ENCODE data around the gene WTIP. TPM values are rescaled to one million over a fixed set of nuclear protein-coding genes. Genes with fewer than 3 reads are reported as not detected.

WTIP gene
- total RNA-seq (10 to 100 TPM in 1 of 4 donors, 1 to 10 TPM in 3; 2.9 to 21.4 (median 5.6) TPM), polyA plus RNA-seq (1 to 10 TPM; 2.6 to 2.9 (median 2.7) TPM)
- long read RNA-seq, donor 1, full-length matches to known transcripts: 13 of 14 reads
- long read RNA-seq, donor 1, partial matches to known transcripts: 0 of 14 reads
- long read RNA-seq, donor 1, other reads (novel, unspliced or antisense): 1 of 14 reads
- long read RNA-seq, donor 2, full-length matches to known transcripts: 12 of 15 reads
- long read RNA-seq, donor 2, partial matches to known transcripts: 0 of 15 reads
- long read RNA-seq, donor 2, other reads (novel, unspliced or antisense): 3 of 15 reads

GRCh38 chr19:34480971-34481841 is at the start of gene WTIP:
WTIP (plus strand) TSS chr19:34481758; CDS start chr19:34481975, 217 bp downstream.
- TF ChIP-seq CTCF (IDR thresholded peaks at IDR 0.05): no peak
- no peaks in the 10 kb centered on the region for H3K36me3 ChIP-seq (ENCODE audit: insufficient read depth in 1 of 2, low read depth in 1 of 2)
- H3K9me3 ChIP-seq: no peaks in the 10 kb centered on the region
- peaks cover 7% of the 10 kb centered on the region for H3K4me1 ChIP-seq
- peak; percentile 80 to 81 for DNase-seq
- peak within 1 kb of the TSS; percentile 73 for H3K4me3 ChIP-seq
- peak within 1 kb of the TSS; percentile 68 for H3K27ac ChIP-seq
- 5 to 11% (median 10%) methylated on average over 58 to 95 of the region's 95 CpGs for WGBS, 3 donors
- ATAC-seq: peak; percentile 57 to 66 (median 62)
- peaks cover 0 to 2% (median 0%) of the 10 kb centered on the region in 3 donors for H3K27me3 ChIP-seq (ENCODE audit: insufficient read depth in 3 of 3, low read length in 2 of 3)
- intact Hi-C loops (cut with DNase I): no loop called here

GRCh38 chr19:34432797-34433196 is 48.8 kb upstream of the WTIP start:
- Histone ChIP-seq H3K27ac (peak overlapping the region; percentile 53), H3K4me3 (no peak overlapping the region), H3K36me3 (ENCODE audit: insufficient read depth in 1 of 2, low read depth in 1 of 2) (peaks cover 0 to 64% of the 10 kb centered on the region in 2 donors), H3K9me3 (no peaks in the 10 kb centered on the region), H3K27me3 (ENCODE audit: insufficient read depth in 3 of 3, low read length in 2 of 3) (no peaks in the 10 kb centered on the region), H3K4me1 (peaks cover 41% of the 10 kb centered on the region)
- TF ChIP-seq CTCF (IDR thresholded peaks at IDR 0.05): no peak
- ATAC-seq: no peak
- 61 to 67% (median 67%) methylated on average over 5 of the region's 5 CpGs for WGBS, 3 donors
- intact Hi-C loops (cut with DNase I): no loop called here
- DNase-seq: no peak

- ATAC-seq (no peak), DNase-seq (no peak)
- Histone ChIP-seq H3K27me3 (ENCODE audit: insufficient read depth in 3 of 3, low read length in 2 of 3) (no peaks in the 10 kb centered on the region), H3K9me3 (no peaks in the 10 kb centered on the region), H3K4me1 (peaks cover 19% of the 10 kb centered on the region), H3K27ac (no peak overlapping the region), H3K4me3 (no peak overlapping the region), H3K36me3 (ENCODE audit: insufficient read depth in 1 of 2, low read depth in 1 of 2) (peaks cover 3 to 97% of the 10 kb centered on the region in 2 donors)
- no peak for TF ChIP-seq CTCF (IDR thresholded peaks at IDR 0.05)
- intact Hi-C loops (cut with DNase I): no loop called here
- WGBS, 3 donors: 83 to 89% (median 87%) methylated on average over 3 of the region's 3 CpGs
These were observed 44.8 kb upstream of the WTIP start for GRCh38 chr19:34436716-34437115.

- H3K27ac ChIP-seq: no peak overlapping the region
These were observed 33.4 kb upstream of the WTIP start for GRCh38 chr19:34448191-34448590.

More at GRCh38 chr19:34448191-34448590, 33.4 kb upstream of the WTIP start:
- H3K4me3 ChIP-seq: no peak overlapping the region
- H3K36me3 ChIP-seq (ENCODE audit: insufficient read depth in 1 of 2, low read depth in 1 of 2): peaks cover 26 to 100% of the 10 kb centered on the region in 2 donors
- no peaks in the 10 kb centered on the region for H3K9me3 ChIP-seq
- H3K27me3 ChIP-seq (ENCODE audit: insufficient read depth in 3 of 3, low read length in 2 of 3): no peaks in the 10 kb centered on the region
- intact Hi-C loops (cut with DNase I): no loop called here
- no peaks in the 10 kb centered on the region for H3K4me1 ChIP-seq
- 93 to 100% (median 94%) methylated on average over 3 of the region's 3 CpGs for whole genome bisulfite sequencing, 3 donors
- no peak for ATAC-seq
- no peak for TF ChIP-seq CTCF (IDR thresholded peaks at IDR 0.05)
- DNase-seq: no peak

Measured in psoas muscle (tissue), 8 donors.